ENCODE measurements around the gene PSMG3. TPM values are rescaled to one million over a fixed set of nuclear protein-coding genes. Genes with fewer than 3 reads are reported as not detected.
"Not testable (repeated sequence)": the region's sequence is repeated elsewhere in the genome, so short reads cannot be mapped to it uniquely, and the experiment has no call there.

Gene PSMG3
- total and polyA plus RNA-seq, 7 experiments from 2014 or later: 12.1 to 57.9 (median 23.4) TPM

- H3K4me3 ChIP-seq (ENCODE audit: low read length); H3K4me3 Mint-ChIP-seq; DNase-seq; ATAC-seq; H3K4me1 Mint-ChIP-seq; H3K9me3 ChIP-seq (ENCODE audit: control insufficient read depth in 2 of 3, low read length in 3 of 3); H3K4me1 ChIP-seq (ENCODE audit: control insufficient read depth in 2 of 2, insufficient read depth in 2 of 2, low read length in 2 of 2); H3K27me3 Mint-ChIP-seq; intact Hi-C loops (cut with micrococcal nuclease); CTCF ChIA-PET; H3K27ac Mint-ChIP-seq; H3K36me3 ChIP-seq (ENCODE audit: control insufficient read depth in 2 of 3, insufficient read depth in 3 of 3, low read length in 3 of 3); H3K27me3 ChIP-seq (ENCODE audit: control insufficient read depth in 2 of 2, insufficient read depth in 2 of 2, low read length in 2 of 2); H3K27ac ChIP-seq (ENCODE audit: low read depth, low read length); H3K36me3 Mint-ChIP-seq: not testable (repeated sequence)
- POLR2A ChIA-PET: interaction anchor here (1.0 kb wide), 1 partner anchor 11 kb away, joined by 3 read pairs; no protein-coding TSS in a partner anchor
- peaks cover 0 to 12% (median 4%) of the 10 kb centered on the region in 11 donors for H3K9me3 Mint-ChIP-seq
Observed at GRCh38 chr7:1519322-1519922, 50.4 kb downstream of the PSMG3 start.

Other genes with a start within 250 kb of the PSMG3 start
- gene MICALL2, start 110.6 kb downstream of the PSMG3 start, total RNA-seq: 1 to 10 TPM in 4 of 5 experiments, under 1 TPM in 1; 0.89 to 5.0 (median 3.3) TPM
- under 1 TPM; 0.37 to 0.55 TPM for gene MICALL2, start 110.6 kb downstream of the PSMG3 start, polyA plus RNA-seq
- 100 to 1,000 TPM in 4 of 5 experiments, 10 to 100 TPM in 1; 82.0 to 157 (median 111) TPM for gene INTS1, start 65.6 kb downstream of the PSMG3 start, total RNA-seq
- 10 to 100 TPM; 15.1 to 41.6 TPM for gene INTS1, start 65.6 kb downstream of the PSMG3 start, polyA plus RNA-seq
- 10 to 100 TPM; 28.5 to 90.1 (median 54.2) TPM for gene MAFK, start 39.3 kb downstream of the PSMG3 start, total RNA-seq
- under 1 TPM; 0.38 to 0.46 TPM for gene MAFK, start 39.3 kb downstream of the PSMG3 start, polyA plus RNA-seq
- gene TMEM184A, start 13.8 kb downstream of the PSMG3 start, total RNA-seq: under 1 TPM in 1 of 5 experiments, not detected in 4; 0.05 TPM
- gene TMEM184A, start 13.8 kb downstream of the PSMG3 start, polyA plus RNA-seq: under 1 TPM in 1 of 2 donors, not detected in 1; 0.06 TPM
- gene ELFN1, start 100.2 kb upstream of the PSMG3 start, total RNA-seq: under 1 TPM in 1 of 5 experiments, not detected in 4; 0.19 TPM
- not detected for gene ELFN1, start 100.2 kb upstream of the PSMG3 start, polyA plus RNA-seq